EH (cell line): ENCODE measurements around the gene NGEF.
"Not testable (repeated sequence)": the region's sequence is repeated elsewhere in the genome, so short reads cannot be mapped to it uniquely, and the experiment has no call there.

Experiments used
- DNase-seq: peaks from one replicate; pipeline ENCODE4 v3.0.0-alpha.2; 2015; ENCODE audit warnings: low read depth

NGEF gene

DNA sequence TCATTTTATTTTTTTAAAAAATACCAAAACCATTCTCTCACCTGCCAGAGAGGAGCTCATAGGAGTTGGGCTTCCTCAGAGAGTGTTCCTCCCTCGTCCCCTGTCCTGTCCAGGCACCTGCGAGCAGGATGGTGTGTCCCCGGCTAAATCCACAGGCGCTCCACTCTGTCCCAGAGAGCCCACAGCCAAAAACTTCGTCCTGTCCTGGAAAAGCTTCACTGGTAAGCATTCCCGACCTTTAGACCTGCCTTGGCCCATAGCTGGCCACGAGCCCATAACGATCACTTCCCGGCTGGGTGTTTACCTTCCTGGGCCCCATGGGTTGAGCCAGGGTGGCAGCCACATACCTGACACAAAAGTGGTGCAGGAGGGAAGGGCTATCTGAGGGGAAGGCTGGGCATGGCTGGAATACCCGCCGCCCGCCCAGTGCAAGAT, at the start of gene NGEF:
TSS of gene NGEF (minus strand) at position 230 of the 435 bp plus-strand sequence. CDS start 38,366 bp downstream, outside the sequence.
- DNase-seq, result no peak

GRCh38 chr2:233062451-233062850, 49.4 kb upstream of the NGEF start:
- DNase-seq, result no peak

DNA sequence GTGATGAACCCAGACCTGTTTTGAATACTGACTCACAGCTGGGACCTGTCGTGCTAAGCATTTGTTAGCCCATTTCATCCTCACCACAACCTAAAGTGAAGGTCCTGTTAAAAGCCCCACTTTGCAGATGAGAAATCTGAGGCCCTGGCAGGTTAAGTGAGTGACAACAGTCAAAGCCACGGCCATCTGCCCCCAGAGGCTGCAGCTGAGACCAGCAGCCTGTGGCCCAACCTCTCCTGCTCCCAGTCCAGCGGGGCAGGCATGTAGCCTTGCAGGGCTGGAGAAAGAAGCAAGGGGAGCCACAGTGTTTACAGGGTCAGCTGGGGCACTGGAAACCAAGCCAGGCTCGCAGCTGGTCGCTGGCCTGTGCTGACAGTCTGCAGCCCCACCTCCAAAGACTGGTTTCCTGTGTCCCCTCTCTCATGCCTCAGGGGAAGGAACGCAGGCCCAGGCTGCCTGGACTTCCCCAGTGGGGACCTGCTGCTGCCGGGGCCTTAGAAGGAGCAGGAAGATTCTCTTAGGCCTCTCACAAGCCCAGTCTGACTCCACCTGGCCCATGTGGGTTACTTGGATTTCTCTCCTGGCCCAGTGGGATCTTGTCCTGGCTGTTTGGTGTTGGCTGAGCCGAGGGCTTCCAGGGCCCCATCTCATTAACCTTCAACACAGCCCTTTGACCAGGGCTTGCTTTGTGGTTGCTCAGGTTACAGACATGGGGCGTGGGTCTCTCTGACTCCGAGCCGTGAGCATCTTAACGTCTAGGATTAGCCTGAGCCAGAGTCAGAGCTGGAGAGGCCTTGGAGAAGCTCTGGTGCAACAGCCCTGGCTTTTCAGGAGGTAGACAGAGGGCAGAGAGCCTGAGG, 48.8 kb upstream of the NGEF start:
- peak; percentile 21 for DNase-seq

DNA sequence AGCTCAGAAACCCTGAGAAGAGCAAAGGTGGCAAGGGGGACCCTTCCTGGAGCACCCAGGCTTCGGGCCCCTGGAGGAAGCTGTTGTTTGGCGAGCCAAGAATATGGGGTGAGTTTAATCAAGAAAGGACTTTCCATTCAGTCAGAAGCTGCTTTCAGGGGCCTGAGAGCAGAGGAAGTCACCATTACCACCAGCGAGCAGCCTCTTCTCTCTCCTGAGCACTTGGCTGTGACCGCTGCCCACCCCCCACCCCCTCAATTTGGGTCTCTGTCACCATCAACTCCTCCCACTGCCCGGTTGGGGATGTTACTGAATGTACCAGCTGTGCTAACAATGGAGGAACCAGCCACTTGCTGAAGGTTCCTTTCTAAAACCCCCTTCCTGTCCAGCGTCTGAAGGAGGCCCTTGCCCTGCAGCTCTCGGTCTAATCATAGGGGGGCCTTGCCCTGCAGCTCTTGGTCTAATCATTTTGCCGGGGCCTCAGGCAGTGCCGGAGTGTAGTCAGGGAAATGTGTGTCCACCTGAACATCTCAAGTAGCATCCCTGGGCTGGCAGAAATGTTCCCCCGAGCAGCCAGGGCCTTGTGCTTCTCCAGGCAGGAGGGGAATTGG, 48.0 kb upstream of the NGEF start:
- DNase-seq, result no peak

DNA sequence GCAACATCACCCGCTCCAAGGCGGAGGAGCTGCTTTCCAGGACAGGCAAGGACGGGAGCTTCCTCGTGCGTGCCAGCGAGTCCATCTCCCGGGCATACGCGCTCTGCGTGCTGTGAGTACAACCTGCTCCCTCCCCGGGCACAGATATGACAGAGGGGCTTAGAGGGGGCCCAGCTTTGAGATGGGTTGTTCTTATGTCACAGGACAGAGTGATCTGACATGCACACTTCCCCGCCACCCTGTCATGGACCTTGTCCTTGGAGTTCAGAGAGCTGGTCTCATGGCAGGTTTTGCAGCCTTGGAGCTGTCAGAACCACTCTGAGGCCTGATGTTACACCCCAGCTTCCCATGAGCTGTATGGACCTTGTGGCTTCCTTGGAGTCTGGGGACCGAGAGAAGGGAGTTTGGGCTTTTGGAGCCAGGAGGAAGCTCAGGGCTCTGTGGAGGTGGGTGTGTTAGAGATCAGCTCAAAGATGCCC, 47.5 kb upstream of the NGEF start:
- DNase-seq, result no peak

- no peak for DNase-seq
Measured at GRCh38 chr2:233059797-233060500, 46.9 kb upstream of the NGEF start, which contains the start of gene INPP5D. TSS of gene INPP5D (plus strand) at chr2:233060342. CDS start at chr2:233060479, 137 bp downstream.

GRCh38 chr2:233059547-233059796, 46.4 kb upstream of the NGEF start:
- no peak for DNase-seq

DNA sequence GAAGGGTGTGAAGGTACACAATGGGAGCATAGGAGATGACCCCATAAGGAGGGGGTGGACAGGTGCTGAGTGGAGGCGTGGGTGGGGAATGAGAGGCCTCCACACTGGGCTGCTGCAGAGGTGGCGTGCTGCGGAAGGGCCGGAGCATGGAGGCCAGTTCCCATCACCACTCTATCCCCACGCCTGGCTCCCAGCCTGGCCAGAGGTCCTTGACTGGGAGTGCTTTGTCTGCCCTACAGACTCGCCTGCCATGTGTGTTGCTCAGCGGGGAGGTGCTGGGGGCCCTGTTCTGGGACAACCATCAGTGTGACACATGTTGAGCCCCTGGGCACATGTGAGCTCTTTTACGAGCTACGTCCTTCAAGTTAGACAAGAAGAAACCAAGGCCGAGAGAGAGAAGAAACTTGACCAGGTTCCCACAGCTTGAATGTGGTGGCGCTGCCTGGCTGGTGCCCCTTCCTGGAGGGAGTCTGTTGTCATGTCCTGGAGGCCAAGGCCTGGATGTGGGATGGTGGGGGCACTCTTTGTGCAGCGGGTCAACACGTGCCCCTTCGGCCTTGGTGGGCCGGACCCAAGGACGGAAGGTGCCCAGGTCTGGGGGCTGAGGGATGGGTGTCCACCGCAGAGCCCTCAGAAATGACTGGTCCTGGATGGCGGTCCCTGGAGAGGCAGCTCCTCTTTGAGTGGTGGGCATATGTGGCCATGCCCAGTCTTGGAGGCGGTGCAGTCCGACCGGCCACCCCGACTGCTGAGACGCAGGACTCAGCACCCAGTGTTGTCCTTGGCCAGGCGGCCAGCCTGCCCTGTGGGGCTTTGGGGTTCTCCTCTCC, 45.9 kb upstream of the NGEF start:
- DNase-seq, result no peak

- DNase-seq, result no peak
Measured at GRCh38 chr2:233056961-233057605, 44.0 kb upstream of the NGEF start.

GRCh38 chr2:233055362-233055761, 42.3 kb upstream of the NGEF start:
- DNase-seq, result no peak

DNA sequence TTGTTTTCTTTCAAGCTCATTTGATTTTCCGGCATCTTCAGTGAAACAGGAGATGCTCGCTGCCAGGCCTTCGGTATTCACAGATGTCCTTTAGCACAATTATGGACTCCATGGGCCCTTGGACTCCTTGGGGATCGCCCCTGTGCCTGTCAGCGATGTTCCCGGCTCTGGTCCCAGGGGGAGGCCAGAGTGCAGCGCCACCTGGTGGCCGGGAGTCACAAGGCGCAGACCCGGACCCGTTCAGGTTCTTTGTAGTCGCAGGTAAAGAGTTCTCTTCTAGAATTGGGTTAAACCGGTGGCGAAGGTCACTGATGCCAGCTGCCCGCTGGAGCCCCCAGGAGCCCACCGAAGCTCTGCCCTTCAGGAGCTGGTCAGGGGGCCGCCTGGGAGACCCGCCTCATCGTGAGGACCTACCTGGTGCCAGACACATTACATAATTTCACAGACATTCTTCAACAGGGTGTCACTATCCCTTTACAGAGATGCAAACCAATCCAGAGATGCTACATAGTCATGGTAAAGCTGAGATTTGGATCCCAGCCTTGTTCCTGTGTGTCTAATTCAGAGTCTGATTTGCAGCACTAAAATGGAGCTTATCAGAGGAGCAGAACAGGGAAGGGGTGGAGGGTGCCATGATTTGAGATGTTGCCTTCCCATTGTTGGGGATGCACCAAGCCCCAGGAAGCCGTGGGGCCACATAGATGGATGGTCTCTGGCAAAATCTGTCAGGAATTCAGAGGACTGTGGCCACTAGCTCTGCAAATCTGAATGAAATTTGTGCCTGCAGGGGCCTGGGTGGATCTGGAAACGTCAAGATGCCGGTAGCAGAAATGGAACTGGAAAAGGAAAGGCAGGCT, 41.1 kb upstream of the NGEF start:
- DNase-seq, result peak; percentile 51

DNA sequence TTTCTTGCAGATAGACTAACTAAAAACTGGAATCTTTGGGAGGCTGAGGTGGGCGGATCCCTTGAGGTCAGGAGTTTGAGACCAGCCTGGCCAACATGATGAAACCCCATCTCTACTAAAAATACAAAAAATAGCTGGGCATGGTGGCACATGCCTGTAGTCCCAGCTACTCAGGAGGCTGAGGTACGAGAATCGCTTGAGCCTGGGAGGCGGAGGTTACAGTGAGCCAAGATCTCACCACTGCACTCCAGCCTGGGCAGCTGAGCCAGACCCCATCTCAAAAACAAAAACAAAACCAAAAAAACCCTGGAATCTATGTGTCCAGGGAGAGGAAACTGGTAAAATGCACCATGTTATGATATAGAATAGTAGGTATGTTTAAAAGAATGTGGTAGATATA, 39.5 kb upstream of the NGEF start:
- DNase-seq, result not testable (repeated sequence)

GRCh38 chr2:233051241-233052149, 38.4 kb upstream of the NGEF start:
- peak; percentile 62 for DNase-seq

DNA sequence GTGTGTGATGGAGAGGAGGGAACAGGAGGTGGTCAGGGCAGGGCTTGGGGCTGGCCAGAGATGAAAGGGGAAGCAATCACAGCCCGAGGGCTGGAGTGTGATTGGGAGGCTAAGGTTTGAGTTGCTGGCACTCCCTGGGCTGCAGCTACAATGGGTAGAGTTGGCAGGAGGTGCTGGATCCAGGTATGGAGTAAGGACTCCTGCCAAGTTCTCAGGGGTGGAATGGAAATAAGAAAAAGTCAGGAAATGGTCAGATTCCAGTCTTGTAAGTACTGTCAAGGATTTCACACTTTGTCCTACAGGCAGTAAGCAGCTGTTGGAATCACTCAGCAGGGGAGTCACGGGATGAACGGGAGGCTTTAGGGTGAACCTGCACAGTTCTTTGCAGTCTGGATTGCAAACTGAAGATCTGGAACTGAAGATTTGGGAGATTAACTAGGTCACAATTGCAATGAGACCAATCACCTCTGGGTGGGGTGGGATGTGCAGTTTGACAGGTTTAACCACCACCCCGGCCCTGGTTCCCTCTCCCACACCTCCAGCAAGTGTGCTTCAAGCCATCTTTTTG, 36.2 kb upstream of the NGEF start:
- DNase-seq, result no peak

DNA sequence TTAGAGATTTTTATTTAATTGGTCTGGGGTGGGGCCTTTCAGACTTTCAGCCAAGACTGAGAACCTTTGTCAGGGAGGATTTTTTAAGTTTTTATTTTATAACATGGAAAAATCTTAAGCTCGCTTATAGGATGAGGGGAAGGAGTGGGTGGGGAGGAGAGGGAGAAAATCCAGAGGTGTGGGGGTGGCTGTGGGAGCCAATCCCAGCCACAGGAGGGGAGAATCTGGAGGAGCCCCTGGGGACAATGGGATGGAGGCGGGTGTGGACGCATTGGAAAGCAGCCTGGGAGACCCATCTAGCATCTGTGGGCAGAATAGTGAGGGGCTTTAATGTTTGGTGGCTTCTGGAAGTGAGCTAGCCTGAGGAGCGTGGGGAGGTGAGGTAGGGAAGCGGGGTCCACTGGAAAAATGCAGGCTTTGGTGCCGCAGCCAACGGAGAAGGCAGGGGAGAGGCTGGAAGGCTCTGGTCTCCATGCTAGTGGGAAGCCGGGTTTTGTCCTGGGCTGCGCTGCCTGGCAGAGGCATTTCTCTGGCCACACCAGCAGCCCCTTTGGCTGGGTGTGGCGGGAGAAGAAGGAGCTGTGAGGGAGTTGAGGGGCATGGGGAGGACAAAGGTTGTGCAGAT, 35.6 kb upstream of the NGEF start:
- DNase-seq, result no peak

DNA sequence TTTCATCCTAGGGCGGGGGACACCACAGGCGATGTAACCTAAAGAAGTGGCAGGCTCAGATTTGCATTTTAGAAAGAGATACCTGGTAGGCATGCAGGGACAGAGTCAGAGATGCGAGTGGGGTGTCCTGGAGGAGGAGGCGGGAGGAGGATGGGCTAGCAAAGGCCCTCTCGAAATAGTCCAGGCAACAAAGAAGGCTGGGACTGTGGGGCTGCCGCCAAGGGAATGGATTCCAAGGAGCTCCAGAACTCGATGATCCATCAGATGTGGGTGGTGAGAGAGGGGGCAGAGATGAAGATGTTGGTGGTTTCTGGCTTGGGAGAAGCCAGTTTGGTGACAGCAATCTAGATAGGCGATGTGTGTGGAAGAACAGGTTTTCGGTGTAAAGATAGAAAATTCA, 34.6 kb upstream of the NGEF start:
- no peak for DNase-seq

DNA sequence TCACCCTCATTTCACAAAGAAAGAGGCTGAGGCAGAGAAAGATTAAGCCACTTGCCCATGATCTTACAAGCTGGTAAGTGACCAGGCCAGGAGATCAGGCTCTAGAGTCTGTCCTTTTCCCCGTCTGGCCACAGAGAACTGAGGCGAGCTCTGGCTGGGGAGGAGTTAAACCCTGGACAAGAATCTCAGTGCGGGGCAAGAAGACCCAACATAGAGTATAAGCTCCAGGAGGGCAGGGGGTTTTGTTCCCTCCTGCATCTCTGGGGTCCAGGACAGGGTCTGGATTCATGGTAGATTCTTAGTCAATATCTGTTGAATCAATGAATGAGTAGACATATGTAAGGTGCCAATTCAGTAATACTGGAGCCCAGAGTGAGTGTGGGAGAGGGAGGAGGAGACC, 34.1 kb upstream of the NGEF start:
- no peak for DNase-seq

- DNase-seq, result no peak
Measured at GRCh38 chr2:233044974-233045605, 32.0 kb upstream of the NGEF start.
